Mammary epithelial cell (primary cell): ENCODE data around the gene ST3GAL4.
"Not testable (repeated sequence)": the region's sequence is repeated elsewhere in the genome, so short reads cannot be mapped to it uniquely, and the experiment has no call there.

Source experiments
- CTCF ChIP-seq, 2 donors: IDR thresholded peaks in 1 of 2; conservative IDR thresholded peaks in 1 of 2; 2 replicates each; pipeline ENCODE4 v1.5.1; 2011 to 2012; ENCODE audit warnings: inconsistent platforms in 2 of 2, low read length in 2 of 2, mild to moderate bottlenecking in 2 of 2, control low read depth in 1 of 2, low read depth in 1 of 2; ENCODE audit not compliant: insufficient read depth in 1 of 2; ENCODE audit errors: extremely low read depth in 1 of 2
- EZH2 ChIP-seq: IDR thresholded peaks from 2 replicates; pipeline ENCODE4 v1.6.1; 2012; ENCODE audit warnings: low read length, inconsistent platforms, borderline replicate concordance

GRCh38 chr11:126374562-126375300, 19.2 kb downstream of the ST3GAL4 start:
- TF ChIP-seq CTCF (conservative IDR thresholded peaks at IDR 0.05 in 1 of 2, IDR thresholded peaks at IDR 0.05 in 1 of 2; ENCODE audit: extremely low read depth in 1 of 2, insufficient read depth in 1 of 2, low read depth in 1 of 2, low read length in 2 of 2); EZH2: not testable (repeated sequence)
